GM21737 (cell line): ENCODE results near the gene CLDN9.
A peak's percentile ranks its signal among the peaks of the same experiment; 100 is the strongest.

Experiments
- ATAC-seq: cut with Tn5 transposase; IDR thresholded peaks from one replicate; pipeline ENCODE4 v1.9.1; 2021; ENCODE audit warnings: mild to moderate bottlenecking, moderate library complexity; ENCODE audit not compliant: unreplicated experiment

The CLDN9 gene

DNA sequence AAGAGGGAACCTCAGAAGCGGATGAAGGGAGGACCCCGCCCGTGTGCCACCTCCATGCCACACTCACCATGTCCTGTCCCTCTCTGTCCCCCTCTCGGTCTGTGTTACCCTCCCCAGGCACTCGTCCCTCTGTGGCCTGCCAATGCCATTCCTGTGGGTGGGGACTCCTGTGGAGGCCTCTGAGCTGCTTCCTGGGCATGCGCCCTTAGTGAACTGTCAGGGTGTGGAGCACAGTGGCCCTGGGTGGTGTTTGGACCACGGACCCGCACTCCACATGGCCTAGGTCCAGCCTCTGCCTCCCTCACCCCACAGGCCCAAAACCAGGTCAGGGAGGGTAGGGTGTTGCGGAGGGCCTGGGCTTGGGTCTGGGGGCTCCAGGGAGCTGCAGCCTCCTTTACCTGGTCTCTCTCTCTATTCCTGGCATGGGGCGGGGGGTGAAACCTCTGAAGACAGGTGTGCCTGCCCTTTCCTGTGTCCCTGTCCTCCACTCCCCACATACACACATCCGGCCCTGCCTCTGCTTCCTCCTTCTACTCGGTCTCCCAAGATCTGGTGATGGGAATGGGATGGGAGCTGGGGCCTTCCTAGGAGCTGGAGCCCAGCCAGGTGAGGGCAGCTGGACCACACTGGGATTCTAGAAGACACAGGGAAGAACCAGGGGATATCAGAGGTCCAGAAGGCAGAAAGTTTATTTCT is 21.0 kb upstream of the CLDN9 start:
- no peak for ATAC-seq

DNA sequence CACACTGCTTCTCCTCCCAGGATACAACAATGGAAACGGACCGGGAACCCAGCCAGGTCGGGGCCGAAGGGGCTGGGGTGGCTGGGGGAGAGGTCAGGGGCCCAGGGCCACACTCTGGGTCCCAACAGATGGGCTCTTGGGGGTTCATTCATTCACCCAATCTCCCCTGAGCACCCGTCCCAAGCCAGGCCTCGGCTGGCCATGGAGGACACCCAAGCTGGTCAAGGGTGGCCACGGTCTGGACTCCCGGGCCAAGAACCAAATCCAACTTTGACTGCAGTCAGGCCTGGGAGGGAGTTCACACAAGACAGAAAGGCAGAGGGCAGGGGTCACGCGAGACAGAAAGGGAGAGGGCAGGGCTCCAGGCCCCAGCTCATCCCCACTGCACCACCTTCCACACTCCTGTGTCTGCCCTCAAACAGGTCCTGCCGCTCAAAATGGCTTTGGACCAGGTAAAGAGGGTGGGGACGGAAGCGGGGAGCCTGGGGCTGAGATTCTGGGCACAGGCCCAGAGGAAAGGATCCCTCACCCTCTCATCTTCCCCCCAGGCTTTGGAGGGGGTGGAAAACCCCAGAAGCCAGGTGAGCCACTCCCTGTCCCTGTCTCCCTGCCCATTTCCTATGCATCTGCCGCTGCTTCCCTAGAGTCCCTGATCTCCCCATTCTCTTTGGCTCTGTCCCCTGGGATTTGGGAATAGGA is 20.2 kb upstream of the CLDN9 start:
- no peak for ATAC-seq

DNA sequence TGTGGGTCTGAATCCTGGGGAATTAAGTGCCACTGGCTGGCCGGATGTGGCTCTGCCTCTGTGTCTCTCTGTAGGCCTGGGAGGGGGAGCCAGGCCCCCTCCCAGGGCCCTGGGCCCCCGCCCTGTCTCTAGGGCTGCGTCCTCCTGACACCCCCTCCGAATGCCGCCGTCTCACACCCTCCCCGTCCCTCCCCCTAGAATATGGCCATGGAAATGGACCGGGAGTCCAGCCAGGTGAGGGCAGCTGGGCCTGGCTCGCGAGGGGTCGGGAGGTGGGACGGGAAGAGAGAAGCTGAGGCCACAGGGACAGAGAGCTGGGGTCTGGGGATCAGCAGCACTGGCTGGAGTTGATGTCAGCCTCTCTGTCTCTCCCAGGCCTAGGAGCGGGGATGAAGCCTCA is 16.4 kb upstream of the CLDN9 start:
- ATAC-seq = no peak

DNA sequence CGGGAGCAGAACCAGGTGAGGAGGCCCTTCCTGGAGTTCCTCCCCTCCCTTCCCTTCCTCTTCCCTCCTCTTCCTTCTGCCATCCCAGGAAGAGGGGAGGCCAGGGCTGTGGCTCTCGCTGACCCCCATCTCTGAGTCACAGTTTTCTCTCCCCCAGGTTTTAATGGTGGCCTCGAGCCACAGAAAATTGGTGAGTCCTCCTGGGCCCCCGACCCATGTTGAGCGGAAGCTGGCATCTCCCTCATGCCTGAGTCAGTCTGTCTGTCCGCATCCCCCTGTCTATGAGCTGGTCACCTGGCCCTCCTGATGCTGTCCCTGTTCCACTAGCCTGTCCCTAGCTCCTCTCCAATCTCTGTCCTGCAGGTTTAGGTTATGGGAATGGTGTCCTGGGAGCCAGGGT is 12.8 kb upstream of the CLDN9 start:
- no peak for ATAC-seq

DNA sequence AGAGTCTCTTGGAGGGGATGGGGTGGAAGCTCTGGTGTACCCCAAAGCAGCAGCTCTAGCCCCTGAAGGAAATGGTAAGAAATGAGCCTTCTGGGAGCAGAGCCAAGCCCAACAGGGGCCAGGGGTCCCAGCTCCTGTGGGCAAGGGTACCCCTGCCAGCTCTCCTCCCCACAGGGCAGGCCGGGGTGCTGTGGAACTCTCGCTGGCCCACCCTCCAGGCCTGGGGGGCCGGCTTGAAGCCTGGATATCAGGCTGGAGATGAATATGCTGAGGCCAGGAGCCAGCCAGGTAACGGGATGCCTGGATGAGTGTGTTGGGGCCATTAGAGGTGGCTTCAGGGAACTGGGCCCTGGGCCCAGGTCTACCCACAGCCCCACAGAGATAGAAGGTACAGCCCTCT is 12.2 kb upstream of the CLDN9 start:
- no peak for ATAC-seq

DNA sequence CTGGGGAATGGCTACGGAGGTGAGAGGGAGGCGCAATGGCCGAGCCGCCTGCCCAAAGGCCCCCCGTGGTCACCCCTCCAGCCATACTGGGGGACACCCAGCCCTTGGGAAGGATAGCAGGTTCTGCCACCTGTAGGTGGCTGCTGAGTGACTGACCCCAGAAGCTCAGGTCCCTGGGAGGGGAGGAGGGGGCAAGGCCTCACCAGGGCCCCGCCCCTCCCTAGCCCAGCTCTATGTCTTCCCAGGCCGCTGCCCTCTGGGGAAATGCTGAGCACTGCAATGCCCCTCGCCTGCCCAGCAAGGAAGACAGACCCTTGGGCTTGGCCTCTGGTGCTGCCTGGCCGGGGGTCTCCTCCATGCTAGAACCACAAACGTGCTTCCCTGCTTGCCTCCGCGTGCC is 11.4 kb upstream of the CLDN9 start:
- ATAC-seq = no peak

DNA sequence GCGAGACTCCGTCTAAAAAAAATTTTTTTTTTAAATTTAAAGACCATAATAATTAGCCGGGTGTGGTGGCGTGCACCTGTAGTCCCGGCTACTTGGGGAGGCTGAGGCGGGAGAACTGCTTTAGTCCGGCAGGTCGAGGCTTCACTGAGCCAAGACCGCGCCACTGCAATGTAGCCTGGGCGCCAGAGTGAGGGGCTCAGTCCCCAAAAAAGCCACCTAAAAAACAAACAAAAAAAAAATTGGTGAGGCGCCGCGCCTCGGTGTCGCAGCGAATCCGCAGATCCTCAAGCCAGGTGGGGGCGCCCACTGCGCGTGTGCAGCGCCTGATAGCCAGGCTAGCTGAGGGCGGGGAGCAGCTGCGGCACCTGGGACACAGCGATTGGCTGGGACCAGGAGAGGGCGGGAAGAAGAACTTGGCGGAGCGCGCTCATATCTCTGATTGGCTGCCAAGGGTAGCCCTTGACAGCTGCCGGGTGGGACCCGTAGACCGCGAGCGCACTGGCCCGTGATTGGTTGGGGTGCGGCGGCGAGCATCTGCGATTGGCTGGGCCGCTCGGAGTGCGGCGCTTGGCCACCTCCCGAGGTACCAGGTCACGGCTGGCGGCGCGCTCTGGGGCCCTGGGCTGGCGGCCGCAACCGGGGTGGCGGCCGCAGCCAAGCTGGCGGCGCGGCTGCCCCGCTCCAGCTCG is 9.0 kb upstream of the CLDN9 start:
- peak; percentile 93 for ATAC-seq

DNA sequence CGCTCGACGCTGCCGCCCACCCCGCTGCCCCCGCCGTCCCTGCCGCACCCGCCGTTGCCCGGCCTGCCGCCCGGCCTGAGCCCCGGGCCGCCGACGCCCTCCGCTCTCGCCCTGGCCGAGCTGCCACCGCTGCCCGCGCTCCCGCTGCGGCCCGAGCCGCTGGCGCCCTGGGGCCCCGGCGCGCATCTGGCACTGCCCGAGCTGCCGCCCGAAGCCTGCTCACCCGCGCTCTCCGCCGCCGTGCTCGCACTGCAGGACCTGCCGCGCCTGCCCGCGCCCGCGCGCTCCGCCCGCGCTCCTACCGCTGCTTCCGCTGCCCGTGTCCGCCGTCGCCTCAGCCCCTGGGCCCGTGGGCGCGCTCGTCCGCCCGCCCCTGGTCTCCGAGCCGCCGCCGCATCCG is 8.4 kb upstream of the CLDN9 start:
- peak; percentile 4 for ATAC-seq

DNA sequence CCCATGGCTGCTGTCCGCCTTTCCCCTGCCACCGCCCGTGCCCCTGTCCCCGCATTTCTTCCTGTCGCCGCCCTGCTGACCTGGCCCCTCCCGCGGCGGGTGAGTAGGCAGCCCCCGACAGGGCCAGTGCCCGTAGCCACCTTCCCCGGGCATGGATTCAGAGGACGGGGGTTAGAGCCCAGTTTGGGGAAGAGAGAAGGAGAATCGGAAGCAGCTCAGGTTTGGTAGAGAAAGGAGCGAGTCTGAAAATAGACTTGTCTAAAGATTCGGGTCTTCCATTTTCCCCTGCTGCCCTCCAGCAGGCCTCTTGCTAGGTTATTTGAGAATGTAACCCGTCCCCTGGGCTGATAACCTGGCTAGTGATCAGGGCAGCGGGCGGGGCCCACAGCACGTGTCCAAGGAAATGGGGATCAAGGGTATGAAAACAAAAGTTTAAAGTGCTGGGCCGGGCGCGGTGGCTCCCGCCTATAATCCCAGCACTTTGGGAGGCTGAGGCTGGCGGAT is 7.9 kb upstream of the CLDN9 start:
- ATAC-seq = no peak

DNA sequence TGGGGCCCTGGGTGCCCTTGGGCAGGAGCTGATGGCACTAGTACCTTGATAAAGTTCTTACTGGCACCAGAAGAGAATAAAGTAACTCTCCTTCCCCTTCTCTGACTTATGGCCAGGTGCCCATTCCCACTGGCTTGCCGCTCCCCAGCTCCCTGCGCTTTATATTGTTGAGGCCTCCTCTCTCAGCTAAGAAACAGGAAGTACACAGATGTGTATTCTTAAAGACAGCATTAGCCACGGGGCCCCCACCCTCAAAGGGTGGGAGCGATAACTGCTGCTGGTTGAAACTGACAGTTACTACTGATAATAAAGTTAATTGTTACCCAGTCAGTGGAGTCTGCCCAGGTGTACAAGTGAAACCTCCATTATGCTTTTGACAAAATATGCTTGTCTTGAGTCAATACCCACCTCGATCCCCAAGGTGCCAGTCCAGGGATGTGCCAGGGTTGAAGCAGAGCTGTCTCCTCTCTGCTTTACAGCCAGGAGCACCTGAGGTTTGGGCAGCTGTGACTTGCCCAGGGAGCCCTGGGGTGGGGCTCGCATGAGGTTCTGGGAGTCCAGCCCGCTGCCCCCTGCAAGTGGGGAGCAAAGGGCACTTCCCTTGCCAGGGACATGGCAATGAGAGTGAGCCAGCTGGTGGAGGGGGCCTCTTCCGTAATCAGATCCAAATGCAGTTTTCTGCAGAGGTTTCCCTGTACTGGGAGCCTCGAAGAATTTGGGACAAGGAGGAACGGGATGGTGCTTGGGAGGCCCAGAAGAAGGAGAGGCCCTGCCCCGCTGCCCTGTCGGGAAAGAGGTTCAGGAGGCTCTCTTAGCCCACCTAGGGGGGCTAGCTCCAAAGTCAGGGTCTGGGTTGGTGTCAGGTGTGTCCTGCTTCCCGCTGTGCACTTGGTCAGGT is 5.4 kb upstream of the CLDN9 start:
- ATAC-seq = no peak

DNA sequence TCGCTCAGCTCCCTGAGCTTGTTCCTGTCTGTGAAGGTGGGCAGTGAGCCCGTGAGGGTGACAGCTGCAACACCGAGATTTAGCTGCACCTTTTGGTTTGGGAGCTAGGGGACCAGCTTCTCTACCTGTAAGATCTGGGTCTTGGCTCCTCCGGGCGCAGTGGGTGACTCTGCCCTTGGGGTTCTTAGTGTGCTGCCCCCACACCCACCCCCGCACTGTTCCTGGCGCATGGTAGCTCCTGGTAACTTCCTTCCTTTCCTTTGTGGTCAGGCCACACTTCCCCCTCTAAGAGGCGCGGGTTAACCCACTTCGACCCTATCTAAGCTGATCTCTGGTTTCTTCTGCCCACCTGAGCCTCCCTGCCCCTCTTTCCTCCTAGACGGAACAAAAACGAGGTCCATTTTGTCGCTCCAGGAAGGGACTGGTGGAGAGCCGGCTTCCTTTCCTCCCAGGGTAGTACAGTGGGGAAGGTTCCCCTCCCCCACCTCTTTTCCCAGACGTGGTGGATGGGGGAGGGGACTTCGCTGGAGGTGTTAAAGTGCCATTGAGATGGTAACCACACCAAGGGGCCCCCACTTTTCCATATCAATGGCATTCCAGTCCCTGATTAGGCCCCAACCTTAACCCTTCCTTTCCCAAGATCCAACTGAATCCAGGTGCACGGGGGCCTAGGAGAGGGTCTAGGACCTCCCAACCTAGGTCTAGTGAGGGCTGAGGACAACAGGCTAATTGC is 4.6 kb upstream of the CLDN9 start:
- no peak for ATAC-seq

DNA sequence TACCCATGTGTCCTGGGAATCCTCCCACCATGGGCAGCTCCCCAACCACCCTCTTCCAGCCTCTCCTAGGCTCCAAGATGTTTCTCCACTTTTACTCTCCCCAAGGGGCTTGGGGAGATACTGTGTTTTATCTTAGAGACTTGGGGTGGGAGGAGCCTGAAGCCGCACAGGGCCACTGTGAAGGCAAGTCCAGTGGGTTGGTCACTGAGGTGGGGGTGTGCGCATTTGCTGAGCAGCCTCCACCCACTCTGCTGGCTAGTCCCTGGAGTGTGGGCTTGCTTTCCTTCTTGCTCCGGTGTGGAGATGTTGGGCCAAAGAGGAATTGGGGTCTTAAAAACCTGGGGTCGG is 4.1 kb upstream of the CLDN9 start:
- ATAC-seq = no peak

DNA sequence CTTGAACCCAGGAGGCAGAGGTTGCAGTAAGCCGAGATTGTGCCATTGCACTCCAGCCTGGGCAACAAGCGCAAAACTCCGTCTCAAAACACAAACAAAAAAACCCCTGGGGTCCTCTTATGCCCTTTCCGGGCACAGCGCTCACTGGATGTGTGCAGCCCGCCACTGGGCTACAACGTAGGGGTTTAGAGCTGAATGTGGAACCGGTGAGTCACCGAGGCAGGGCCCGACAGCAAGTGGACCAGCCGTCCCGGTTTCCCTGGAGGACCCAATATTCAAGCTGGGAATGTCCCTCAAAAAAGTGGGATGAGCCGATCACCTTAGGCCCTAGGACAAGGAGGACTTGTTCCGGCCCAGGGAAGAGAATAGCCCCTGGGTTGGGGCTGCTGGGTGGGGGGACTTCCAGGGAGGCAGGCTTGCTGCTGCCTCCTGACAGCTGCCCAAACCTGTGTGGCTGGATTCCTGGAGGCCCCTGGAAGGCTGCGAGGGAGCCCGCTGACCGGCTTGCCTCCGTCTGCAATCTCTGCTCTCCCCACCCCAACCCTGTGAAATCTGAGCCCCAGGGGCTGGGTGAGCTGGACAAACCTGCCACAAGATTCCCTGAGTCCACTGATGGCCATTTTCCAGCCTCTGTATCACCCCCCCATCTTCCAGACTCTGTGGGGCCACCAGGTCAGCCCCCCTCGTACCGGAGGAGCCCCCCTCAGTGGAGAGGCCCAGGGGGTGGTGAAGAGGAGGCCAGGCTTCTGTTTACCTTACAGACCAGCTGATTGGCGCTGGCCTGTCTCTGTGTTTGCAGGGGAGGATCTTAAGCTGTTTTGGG is 2.9 kb upstream of the CLDN9 start:
- no peak for ATAC-seq

DNA sequence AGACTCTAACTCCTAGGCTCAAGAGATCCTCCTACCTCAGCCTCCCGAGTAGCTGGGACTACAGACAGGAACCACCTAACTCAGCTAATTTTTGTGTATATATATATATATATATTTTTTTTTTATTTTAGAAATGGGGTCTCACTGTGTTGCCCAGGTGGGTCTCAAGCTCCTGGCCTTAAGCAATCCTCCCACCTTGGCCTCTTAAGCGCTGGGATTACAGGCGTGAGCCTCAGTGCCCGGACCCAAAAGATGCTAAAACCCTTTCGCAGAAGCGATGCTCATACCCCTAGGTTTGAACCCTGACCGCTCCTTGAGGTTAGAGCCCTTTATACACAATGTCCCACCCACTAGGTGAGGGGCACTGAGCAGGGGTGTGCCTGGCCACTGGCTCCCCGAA is 2.2 kb upstream of the CLDN9 start:
- ATAC-seq = no peak

DNA sequence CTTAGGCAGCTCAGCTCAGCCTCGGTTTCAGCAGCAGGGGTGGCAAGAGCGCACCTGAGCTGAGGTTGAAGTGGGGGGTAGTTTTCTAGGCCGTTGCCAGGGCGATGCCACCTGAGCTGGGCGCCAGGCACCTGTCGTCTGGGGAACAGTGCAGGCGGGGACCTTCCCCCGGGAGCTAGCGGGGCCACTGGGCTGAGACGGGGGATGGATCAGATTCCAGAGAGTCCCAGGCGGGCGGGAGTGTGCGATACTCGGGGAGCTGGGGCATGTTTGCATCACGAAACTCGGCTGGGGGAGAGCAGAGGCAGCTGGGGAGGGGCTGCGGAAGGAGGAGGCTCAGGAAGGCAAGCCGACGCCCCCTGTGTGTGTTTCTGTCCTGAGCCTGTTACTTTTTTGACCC is 477 bp upstream of the CLDN9 start:
- no peak for ATAC-seq

DNA sequence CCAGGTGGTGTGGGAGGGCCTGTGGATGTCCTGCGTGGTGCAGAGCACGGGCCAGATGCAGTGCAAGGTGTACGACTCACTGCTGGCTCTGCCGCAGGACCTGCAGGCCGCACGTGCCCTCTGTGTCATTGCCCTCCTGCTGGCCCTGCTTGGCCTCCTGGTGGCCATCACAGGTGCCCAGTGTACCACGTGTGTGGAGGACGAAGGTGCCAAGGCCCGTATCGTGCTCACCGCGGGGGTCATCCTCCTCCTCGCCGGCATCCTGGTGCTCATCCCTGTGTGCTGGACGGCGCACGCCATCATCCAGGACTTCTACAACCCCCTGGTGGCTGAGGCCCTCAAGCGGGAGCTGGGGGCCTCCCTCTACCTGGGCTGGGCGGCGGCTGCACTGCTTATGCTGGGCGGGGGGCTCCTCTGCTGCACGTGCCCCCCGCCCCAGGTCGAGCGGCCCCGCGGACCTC is 798 bp downstream of the CLDN9 start:
- ATAC-seq = no peak

DNA sequence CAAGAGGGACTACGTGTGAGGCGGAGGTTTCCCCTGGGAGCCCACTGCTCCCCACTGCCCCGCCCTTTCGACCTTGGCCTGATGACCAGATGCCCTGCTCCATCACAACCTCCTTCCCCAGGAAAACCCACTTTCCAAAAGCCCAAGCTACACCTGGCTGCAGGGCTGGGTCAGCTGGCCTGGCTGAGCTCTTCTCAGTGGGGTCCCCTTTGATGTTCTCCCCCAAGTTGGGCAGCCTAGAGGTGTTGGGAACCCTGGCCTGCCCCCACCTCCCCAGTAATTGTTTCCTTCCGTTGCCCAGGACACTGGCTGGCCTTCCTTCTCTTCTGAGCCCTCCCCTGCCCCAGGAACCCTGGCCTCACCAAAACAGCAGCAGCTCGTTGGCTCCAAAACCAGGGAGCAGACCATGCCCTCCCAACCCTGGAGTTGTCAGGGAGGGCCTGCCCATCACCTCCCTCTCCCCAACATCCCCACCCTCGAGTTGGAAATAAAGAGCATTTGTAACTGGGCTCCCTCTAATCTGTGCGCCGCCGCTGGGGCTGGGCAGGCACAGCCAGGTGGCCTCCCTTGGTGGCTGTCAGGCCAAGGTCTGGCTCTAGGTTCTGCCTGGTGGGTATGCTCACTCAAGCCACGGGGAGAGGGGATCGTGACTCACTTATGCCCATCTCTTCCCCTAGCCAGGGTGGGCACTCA is 1.4 kb downstream of the CLDN9 start:
- no peak for ATAC-seq

DNA sequence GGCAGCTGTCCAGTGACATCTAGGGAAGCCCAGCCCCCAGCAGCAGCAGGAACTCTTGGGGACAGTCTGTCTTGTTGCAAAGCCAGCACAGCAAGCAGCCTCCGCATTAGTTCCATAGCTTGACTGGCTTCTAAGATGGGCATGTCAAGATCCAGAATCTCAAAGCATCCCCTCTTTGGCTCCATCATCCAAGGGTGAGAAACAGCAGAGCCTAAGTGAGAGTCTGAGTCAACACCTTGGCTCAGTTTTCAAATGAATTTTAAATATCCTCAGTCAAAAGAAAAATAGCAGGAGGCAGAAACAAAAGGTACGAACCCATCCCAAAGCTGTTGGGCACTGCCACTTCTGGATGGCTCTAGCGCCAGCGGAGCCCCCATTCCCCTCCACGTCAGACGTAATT is 2.2 kb downstream of the CLDN9 start:
- no peak for ATAC-seq
